ENCODE data around the gene SPTBN4. TPM values are rescaled to one million over a fixed set of nuclear protein-coding genes. Genes with fewer than 3 reads are reported as not detected.
A peak's percentile ranks its signal among the peaks of the same experiment; 100 is the strongest.

SPTBN4 gene
- total RNA-seq, 1 experiment from 2014 or later: 0.82 TPM

DNA sequence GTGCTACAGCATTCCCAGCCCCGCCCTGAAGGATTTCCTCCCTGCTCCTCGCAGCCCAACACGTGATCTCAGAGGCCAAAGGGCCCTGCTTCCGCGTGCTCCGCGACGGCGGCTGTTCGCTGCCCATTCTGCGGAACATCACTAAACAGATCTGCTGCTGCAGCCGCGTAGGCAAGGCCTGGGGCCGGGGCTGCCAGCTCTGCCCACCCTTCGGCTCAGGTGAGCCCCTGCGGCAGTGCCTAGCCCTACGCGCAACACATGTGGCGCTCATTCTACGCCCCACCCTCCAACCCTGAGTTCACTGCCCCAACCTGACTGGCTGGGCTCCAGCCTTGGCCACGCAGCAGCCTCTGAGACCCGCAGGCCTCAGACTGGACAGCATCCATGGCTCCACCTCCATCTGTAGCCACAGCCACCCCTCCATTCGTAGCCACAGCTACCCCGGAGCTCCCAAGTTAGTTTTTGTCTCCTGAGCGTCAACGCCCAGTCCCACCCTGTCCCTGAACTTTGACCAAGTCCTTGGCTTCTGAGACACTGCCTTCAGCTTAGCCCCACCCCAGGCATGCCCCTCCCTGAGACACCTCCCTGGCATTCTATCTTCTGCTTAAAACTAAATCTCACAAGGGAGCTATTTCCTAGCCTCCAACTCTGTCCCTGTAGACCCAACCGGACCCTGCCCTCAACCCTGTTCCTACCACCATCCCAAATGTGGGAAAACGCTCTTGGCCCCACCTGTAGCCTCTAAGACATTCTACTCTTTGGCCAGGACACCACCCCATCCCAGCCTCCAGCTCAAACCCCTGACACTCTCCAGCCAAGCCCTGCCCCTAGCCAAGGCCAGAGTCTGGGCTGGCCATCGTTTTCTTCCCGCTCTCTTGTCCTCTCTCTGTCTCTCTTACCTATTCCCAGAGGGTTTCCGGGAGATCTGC, 140.8 kb downstream of the SPTBN4 start:
- peak overlapping the region; percentile 87 for H3K4me3 Mint-ChIP-seq (ENCODE audit: unreplicated experiment)
- POLR2A ChIA-PET: interaction anchor here (1.0 kb wide), 1 partner anchor 147 kb away, joined by 5 read pairs; no protein-coding TSS in a partner anchor

DNA sequence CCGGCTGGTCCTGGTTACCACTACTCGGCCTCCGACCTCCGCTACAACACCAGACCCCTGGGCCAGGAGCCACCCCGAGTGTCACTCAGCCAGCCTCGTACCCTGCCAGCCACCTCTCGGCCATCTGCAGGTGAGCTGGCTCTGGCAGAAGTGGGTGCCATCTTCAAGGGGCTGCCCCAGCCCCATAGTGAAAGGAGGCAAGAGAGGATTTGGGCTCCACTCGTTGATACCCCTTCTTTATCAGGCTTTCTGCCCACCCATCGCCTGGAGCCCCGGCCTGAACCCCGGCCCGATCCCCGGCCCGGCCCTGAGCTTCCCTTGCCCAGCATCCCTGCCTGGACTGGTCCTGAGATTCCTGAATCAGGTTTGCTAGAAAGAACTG, 141.4 kb downstream of the SPTBN4 start:
- Mint-ChIP-seq H3K27ac (ENCODE audit: unreplicated experiment) (peak overlapping the region; percentile 1), H3K36me3 (ENCODE audit: insufficient read depth, unreplicated experiment) (peaks cover 39% of the 10 kb centered on the region), H3K4me3 (ENCODE audit: unreplicated experiment) (peak overlapping the region; percentile 87), H3K9me3 (ENCODE audit: unreplicated experiment) (no peaks in the 10 kb centered on the region), H3K27me3 (ENCODE audit: insufficient read depth, unreplicated experiment) (no peaks in the 10 kb centered on the region), H3K4me1 (ENCODE audit: low read depth, unreplicated experiment) (peaks cover 45% of the 10 kb centered on the region)
- H3K9me3 ChIP-seq: no peaks in the 10 kb centered on the region
- H3K4me1 ChIP-seq: peaks cover 43% of the 10 kb centered on the region
- no peaks in the 10 kb centered on the region for H3K27me3 ChIP-seq (replicated peaks; ENCODE audit: control insufficient read depth, insufficient read depth, low read length)
- TF ChIP-seq, protein P1, sequence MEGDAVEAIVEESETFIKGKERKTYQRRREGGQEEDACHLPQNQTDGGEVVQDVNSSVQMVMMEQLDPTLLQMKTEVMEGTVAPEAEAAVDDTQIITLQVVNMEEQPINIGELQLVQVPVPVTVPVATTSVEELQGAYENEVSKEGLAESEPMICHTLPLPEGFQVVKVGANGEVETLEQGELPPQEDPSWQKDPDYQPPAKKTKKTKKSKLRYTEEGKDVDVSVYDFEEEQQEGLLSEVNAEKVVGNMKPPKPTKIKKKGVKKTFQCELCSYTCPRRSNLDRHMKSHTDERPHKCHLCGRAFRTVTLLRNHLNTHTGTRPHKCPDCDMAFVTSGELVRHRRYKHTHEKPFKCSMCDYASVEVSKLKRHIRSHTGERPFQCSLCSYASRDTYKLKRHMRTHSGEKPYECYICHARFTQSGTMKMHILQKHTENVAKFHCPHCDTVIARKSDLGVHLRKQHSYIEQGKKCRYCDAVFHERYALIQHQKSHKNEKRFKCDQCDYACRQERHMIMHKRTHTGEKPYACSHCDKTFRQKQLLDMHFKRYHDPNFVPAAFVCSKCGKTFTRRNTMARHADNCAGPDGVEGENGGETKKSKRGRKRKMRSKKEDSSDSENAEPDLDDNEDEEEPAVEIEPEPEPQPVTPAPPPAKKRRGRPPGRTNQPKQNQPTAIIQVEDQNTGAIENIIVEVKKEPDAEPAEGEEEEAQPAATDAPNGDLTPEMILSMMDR (IDR thresholded peaks at IDR 0.05; ENCODE audit: insufficient read depth in 1 of 2, low read depth in 1 of 2, low read length in 1 of 2, severe bottlenecking in 1 of 2, unreplicated experiment in 1 of 2): no peak
- no peak overlapping the region for H3K4me3 ChIP-seq (ENCODE audit: low read depth, low read length)
- no peaks in the 10 kb centered on the region for H3K36me3 ChIP-seq (ENCODE audit: control insufficient read depth, insufficient read depth, low read length)
- CTCF ChIA-PET: interaction anchor here (1.3 kb wide), 1 partner anchor 27 kb away, joined by 8 read pairs; no protein-coding TSS in a partner anchor
- intact Hi-C loops (cut with micrococcal nuclease; ENCODE audit: unreplicated experiment): no loop called here
- BruUV-seq (replicated peaks): no TSS peak
- POLR2A ChIA-PET: interaction anchor here (1.0 kb wide), 1 partner anchor 147 kb away, joined by 5 read pairs; no protein-coding TSS in a partner anchor
- no peak for DNase-seq

More for the DNA sequence above, 140.8 kb downstream of the SPTBN4 start:
- H3K4me1 Mint-ChIP-seq (ENCODE audit: low read depth, unreplicated experiment): peaks cover 51% of the 10 kb centered on the region
- Histone ChIP-seq H3K27me3 (replicated peaks; ENCODE audit: control insufficient read depth, insufficient read depth, low read length) (no peaks in the 10 kb centered on the region), H3K36me3 (ENCODE audit: control insufficient read depth, insufficient read depth, low read length) (no peaks in the 10 kb centered on the region), H3K9me3 (no peaks in the 10 kb centered on the region), H3K4me3 (ENCODE audit: low read depth, low read length) (peak overlapping the region; percentile 55), H3K4me1 (peaks cover 49% of the 10 kb centered on the region)
- H3K9me3 Mint-ChIP-seq (ENCODE audit: unreplicated experiment): no peaks in the 10 kb centered on the region
- TF ChIP-seq, protein P1 (IDR thresholded peaks at IDR 0.05; ENCODE audit: insufficient read depth in 1 of 2, low read depth in 1 of 2, low read length in 1 of 2, severe bottlenecking in 1 of 2, unreplicated experiment in 1 of 2): no peak
- peak overlapping the region; percentile 66 for H3K27ac Mint-ChIP-seq (ENCODE audit: unreplicated experiment)
- peak; percentile 47 to 75 for DNase-seq
- H3K36me3 Mint-ChIP-seq (ENCODE audit: insufficient read depth, unreplicated experiment): peaks cover 34% of the 10 kb centered on the region
- no peaks in the 10 kb centered on the region for H3K27me3 Mint-ChIP-seq (ENCODE audit: insufficient read depth, unreplicated experiment)
- BruUV-seq (replicated peaks): no TSS peak
- CTCF ChIA-PET: interaction anchor here (1.3 kb wide), 1 partner anchor 28 kb away, joined by 8 read pairs; no protein-coding TSS in a partner anchor
- intact Hi-C loops (cut with micrococcal nuclease; ENCODE audit: unreplicated experiment): no loop called here

DNA sequence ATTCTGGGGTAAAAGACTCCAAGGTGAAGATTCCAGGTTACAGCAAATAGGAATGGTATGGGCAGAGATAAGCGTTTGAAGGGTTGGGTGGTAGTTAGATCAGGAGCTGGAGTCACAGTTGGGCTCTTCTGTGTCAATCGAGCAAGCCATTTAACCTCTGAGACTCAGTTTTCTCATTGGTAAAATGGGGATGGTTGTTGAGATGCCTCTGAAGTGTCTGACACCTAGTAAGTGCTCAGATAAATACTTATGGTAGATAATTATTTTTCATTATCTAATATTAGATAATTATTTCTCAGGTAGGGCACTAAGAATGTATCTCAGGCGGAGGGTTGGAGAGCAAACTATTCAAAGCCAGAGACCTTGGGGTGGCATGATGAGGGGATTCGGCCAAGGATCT, 142.2 kb downstream of the SPTBN4 start:
- Mint-ChIP-seq H3K27me3 (ENCODE audit: insufficient read depth, unreplicated experiment) (no peaks in the 10 kb centered on the region), H3K27ac (ENCODE audit: unreplicated experiment) (no peak overlapping the region), H3K4me3 (ENCODE audit: unreplicated experiment) (peak overlapping the region; percentile 77), H3K4me1 (ENCODE audit: low read depth, unreplicated experiment) (peaks cover 39% of the 10 kb centered on the region), H3K36me3 (ENCODE audit: insufficient read depth, unreplicated experiment) (peaks cover 41% of the 10 kb centered on the region), H3K9me3 (ENCODE audit: unreplicated experiment) (no peaks in the 10 kb centered on the region)
- Histone ChIP-seq H3K27me3 (replicated peaks; ENCODE audit: control insufficient read depth, insufficient read depth, low read length) (no peaks in the 10 kb centered on the region), H3K9me3 (no peaks in the 10 kb centered on the region), H3K4me1 (peaks cover 45% of the 10 kb centered on the region), H3K36me3 (ENCODE audit: control insufficient read depth, insufficient read depth, low read length) (no peaks in the 10 kb centered on the region), H3K4me3 (ENCODE audit: low read depth, low read length) (peak overlapping the region; percentile 62)
- TF ChIP-seq, protein P1 (IDR thresholded peaks at IDR 0.05; ENCODE audit: insufficient read depth in 1 of 2, low read depth in 1 of 2, low read length in 1 of 2, severe bottlenecking in 1 of 2, unreplicated experiment in 1 of 2): no peak
- no peak for DNase-seq
- intact Hi-C loops (cut with micrococcal nuclease; ENCODE audit: unreplicated experiment): no loop called here
- no TSS peak for BruUV-seq (replicated peaks)
- ChIA-PET CTCF (interaction anchor here (1.2 to 1.3 kb wide), 2 partner anchors 9 to 25 kb away, joined by 11 to 15 read pairs; partner anchors contain the start of gene LTBP4), POLR2A (interaction anchor here (0.6 to 1.2 kb wide), 2 partner anchors 168 to 185 kb away, joined by 4 read pairs; partner anchors contain the start of gene RAB4B)
